Esophagus squamous epithelium (tissue), 4 donors: ENCODE data around the gene SNX2.

Experiments used
- POLR2A ChIP-seq, 4 donors: fragments of 450-650 bp; IDR thresholded peaks; one replicate each; pipeline ENCODE4 v1.6.1; 2017; ENCODE audit warnings: antibody characterized with exemption in 4 of 4, mild to moderate bottlenecking in 4 of 4, moderate library complexity in 3 of 4
- TF ChIP-seq, protein P1 (sequence below), 6 experiments: fragments of 450-650 bp in 4 of 6; fragments of 200-600 bp in 2 of 6; sonication (generic) in 2 of 6; IDR thresholded peaks; one replicate each; pipeline ENCODE4 v1.5.1; 2016 to 2019; ENCODE audit warnings: antibody characterized with exemption in 6 of 6, mild to moderate bottlenecking in 4 of 6, moderate library complexity in 4 of 6

DNA sequence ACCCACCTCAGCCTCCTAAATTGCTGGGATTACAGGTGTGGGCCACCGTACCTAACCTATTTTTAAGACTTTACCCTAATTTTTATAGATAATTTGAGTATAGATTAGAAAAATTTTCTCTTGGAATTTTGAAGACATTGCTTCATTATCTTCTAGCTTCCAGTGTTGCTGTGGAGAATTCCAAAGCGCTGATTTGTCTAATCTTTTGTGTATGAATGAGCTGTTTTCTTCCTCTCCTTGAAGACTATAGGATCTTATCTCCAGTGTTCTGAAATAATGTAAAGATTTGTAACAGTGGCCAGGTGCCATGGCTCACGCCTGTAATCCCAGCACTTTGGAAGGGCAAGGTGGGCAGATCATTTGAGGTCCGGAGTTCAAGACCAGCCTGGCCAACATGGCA lies 64.9 kb downstream of the SNX2 start:
- TF ChIP-seq, protein P1, sequence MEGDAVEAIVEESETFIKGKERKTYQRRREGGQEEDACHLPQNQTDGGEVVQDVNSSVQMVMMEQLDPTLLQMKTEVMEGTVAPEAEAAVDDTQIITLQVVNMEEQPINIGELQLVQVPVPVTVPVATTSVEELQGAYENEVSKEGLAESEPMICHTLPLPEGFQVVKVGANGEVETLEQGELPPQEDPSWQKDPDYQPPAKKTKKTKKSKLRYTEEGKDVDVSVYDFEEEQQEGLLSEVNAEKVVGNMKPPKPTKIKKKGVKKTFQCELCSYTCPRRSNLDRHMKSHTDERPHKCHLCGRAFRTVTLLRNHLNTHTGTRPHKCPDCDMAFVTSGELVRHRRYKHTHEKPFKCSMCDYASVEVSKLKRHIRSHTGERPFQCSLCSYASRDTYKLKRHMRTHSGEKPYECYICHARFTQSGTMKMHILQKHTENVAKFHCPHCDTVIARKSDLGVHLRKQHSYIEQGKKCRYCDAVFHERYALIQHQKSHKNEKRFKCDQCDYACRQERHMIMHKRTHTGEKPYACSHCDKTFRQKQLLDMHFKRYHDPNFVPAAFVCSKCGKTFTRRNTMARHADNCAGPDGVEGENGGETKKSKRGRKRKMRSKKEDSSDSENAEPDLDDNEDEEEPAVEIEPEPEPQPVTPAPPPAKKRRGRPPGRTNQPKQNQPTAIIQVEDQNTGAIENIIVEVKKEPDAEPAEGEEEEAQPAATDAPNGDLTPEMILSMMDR (IDR thresholded peaks at IDR 0.05), result no peak
- no peak for TF ChIP-seq POLR2A (IDR thresholded peaks at IDR 0.05)
